Measurements from ENCODE around the gene PDE5A.
"Not testable (repeated sequence)": the region's sequence is repeated elsewhere in the genome, so short reads cannot be mapped to it uniquely, and the experiment has no call there.

PDE5A gene

GRCh38 chr4:119667802-119668201, 39.2 kb upstream of the PDE5A start:
- Mint-ChIP-seq H3K36me3 (ENCODE audit: low read depth) (no peaks in the 10 kb centered on the region), H3K27me3 (ENCODE audit: low read depth) (no peaks in the 10 kb centered on the region), H3K4me3 (no peak overlapping the region), H3K27ac (peak overlapping the region in 2 of 3 experiments; percentile 54 to 68), H3K9me3 (no peaks in the 10 kb centered on the region), H3K4me1 (peaks cover 27% of the 10 kb centered on the region)
- no peak for TF ChIP-seq CTCF (IDR thresholded peaks at IDR 0.05; ENCODE audit: unreplicated experiment in 3 of 3)

GRCh38 chr4:119666653-119667091, 38.1 kb upstream of the PDE5A start:
- H3K27me3 Mint-ChIP-seq (ENCODE audit: low read depth), result no peaks in the 10 kb centered on the region
- H3K4me3 Mint-ChIP-seq, result no peak overlapping the region
- peak overlapping the region in 2 of 3 experiments; percentile 19 to 47 for H3K27ac Mint-ChIP-seq
- TF ChIP-seq CTCF (IDR thresholded peaks at IDR 0.05; ENCODE audit: unreplicated experiment in 3 of 3), result no peak
- H3K4me1 Mint-ChIP-seq, result peaks cover 36% of the 10 kb centered on the region
- H3K36me3 Mint-ChIP-seq (ENCODE audit: low read depth), result no peaks in the 10 kb centered on the region
- H3K9me3 Mint-ChIP-seq, result no peaks in the 10 kb centered on the region

DNA sequence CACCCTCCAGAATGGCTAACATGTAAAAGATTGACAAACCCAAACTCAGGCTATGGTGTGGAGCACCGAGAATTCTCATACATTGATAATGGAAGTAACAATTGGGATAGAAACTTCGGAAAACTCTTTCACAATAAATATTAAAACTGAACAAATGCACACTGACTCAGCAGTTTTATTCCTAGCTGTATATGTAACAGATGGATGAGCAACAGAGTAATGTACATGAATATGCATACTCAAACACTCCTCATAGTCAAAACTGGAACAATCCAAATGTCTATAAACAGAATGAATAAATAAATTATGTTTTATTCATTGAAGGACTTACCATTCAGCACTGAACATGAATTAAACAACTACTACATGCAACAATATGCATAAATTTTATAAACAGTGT, 37.1 kb upstream of the PDE5A start:
- peaks cover 42% of the 10 kb centered on the region for H3K4me1 Mint-ChIP-seq
- no peak for TF ChIP-seq CTCF (IDR thresholded peaks at IDR 0.05; ENCODE audit: unreplicated experiment in 3 of 3)
- H3K27ac Mint-ChIP-seq, result peak overlapping the region in 2 of 3 experiments; percentile 30 to 87
- H3K4me3 Mint-ChIP-seq, result no peak overlapping the region
- no peaks in the 10 kb centered on the region for H3K9me3 Mint-ChIP-seq
- no peaks in the 10 kb centered on the region for H3K36me3 Mint-ChIP-seq (ENCODE audit: low read depth)
- no peaks in the 10 kb centered on the region for H3K27me3 Mint-ChIP-seq (ENCODE audit: low read depth)

DNA sequence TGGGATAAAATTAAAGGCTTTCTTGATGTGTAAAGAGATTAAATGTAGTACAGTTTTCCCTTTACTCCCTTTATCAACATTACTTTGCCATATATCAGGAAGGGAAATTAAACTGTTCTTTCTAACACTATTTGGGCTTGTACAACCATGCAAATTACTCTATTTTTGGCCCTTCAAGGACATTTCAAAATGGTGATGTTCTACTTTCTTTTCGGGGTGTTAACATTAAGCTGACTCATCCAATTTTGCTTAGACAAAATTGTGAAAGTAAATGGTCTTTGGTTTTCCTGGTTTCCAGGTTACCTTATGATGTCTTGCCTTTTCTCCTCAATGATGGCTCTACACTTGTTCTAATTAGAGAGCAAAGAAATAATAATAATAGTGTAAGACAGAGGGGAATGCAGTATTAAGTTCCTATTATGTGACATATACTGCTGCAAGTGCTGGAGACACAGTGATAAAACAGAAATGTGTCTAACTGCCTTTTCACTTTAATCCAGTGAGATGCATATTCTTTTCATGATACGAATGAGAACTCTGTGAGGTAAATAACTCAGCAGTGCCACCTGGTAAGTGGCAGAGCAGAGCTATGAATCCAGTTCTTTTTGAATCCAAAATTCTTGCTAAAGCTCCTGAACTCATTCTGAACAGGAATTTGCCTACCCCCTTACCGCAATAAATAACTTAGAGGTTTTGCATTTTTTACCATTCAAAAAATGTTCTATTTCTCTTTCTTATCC, 35.7 kb upstream of the PDE5A start:
- Mint-ChIP-seq H3K36me3 (ENCODE audit: low read depth) (no peaks in the 10 kb centered on the region), H3K4me1 (peaks cover 46% of the 10 kb centered on the region), H3K4me3 (peak overlapping the region in 2 of 3 experiments; percentile 39 to 51), H3K27ac (peak overlapping the region; percentile 50 to 87 (median 85)), H3K9me3 (no peaks in the 10 kb centered on the region), H3K27me3 (ENCODE audit: low read depth) (no peaks in the 10 kb centered on the region)
- no peak for TF ChIP-seq CTCF (IDR thresholded peaks at IDR 0.05; ENCODE audit: unreplicated experiment in 3 of 3)

DNA sequence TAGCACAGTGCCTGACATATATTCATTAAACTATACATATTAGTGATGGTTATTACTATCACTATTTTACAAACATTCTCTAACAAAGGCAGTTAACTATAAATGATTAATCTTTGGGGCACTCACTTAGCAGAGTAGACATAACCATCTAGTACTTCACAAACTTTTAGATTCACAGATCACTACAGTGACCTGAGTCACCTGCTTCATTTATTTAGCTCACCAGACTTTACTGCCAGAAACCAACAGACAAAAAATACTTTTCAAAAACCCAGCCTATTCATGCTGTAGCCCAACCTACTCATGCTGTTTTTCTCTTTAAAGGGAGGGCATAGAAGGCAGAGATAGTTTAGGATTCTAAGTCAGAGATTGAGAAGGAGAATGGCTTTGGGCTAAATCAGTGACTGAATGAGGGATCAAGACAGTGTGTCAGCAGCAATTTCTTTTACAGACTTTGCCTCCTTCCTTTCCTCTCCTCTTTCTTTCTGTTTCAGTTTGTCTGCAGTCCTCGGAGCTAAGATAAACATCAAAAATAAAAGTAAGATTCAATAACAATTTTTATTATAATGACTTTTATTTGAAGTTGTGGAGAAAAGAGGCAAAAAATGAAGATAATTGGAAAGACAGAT, 34.7 kb upstream of the PDE5A start:
- Mint-ChIP-seq H3K36me3 (ENCODE audit: low read depth) (no peaks in the 10 kb centered on the region), H3K27me3 (ENCODE audit: low read depth) (no peaks in the 10 kb centered on the region), H3K4me1 (peaks cover 44% of the 10 kb centered on the region), H3K27ac (peak overlapping the region; percentile 79 to 89 (median 87)), H3K9me3 (no peaks in the 10 kb centered on the region), H3K4me3 (peak overlapping the region in 2 of 3 experiments; percentile 14 to 16)
- no peak for TF ChIP-seq CTCF (IDR thresholded peaks at IDR 0.05; ENCODE audit: unreplicated experiment in 3 of 3)

- H3K4me3 Mint-ChIP-seq; H3K27me3 Mint-ChIP-seq (ENCODE audit: low read depth); H3K36me3 Mint-ChIP-seq (ENCODE audit: low read depth); H3K9me3 Mint-ChIP-seq: not testable (repeated sequence)
- H3K27ac Mint-ChIP-seq, result peak overlapping the region; percentile 21 to 89 (median 87)
- peaks cover 42% of the 10 kb centered on the region for H3K4me1 Mint-ChIP-seq
Observed at GRCh38 chr4:119662612-119663011, 34.0 kb upstream of the PDE5A start.
